Endothelial cell of umbilical vein (primary cell): ENCODE data around the gene PTGS2. TPM values are rescaled to one million over a fixed set of nuclear protein-coding genes. Genes with fewer than 3 reads are reported as not detected.

Experiments
- BruUV-seq: library from RNA; stranded (reverse); fragments of 400-500 nt; replicated peaks from 2 replicates; lab custom pipeline; 2021; lab: Mats Ljungman, UMichigan
- CTCF ChIA-PET: fragments of 300-600, 350-600 bp; sonication (Branson Sonifier 250); formaldehyde crosslinking; loops from one replicate; lab custom pipeline; 2021; ENCODE audit warnings: antibody characterized with exemption, inconsistent platforms; lab: Charles Lee
- POLR2A ChIA-PET: fragments of 300-600, 350-600 bp; sonication (Branson Sonifier 250); formaldehyde crosslinking; loops from one replicate; lab custom pipeline; 2021; ENCODE audit warnings: antibody characterized with exemption, inconsistent platforms; lab: Charles Lee
- DNase-seq: peaks from one replicate; pipeline ENCODE4 v3.0.0-alpha.2; 2011; ENCODE audit warnings: low read depth, low spot score
- FAIRE-seq: peaks from 2 replicates; lab custom pipeline; 2011; peaks lifted over from hg19 to GRCh38; lab: Jason Lieb, UNC
- H2AFZ ChIP-seq: 2 replicates; pipeline ENCODE4 v1.6.0; 2012; ENCODE audit warnings: low read depth, low read length, control low read depth, inconsistent platforms
- H3K27ac ChIP-seq: 2 replicates; pipeline ENCODE4 v1.5.1; 2011; ENCODE audit warnings: low read depth, mild to moderate bottlenecking, control low read depth, low read length, moderate library complexity; ENCODE audit not compliant: insufficient read depth
- H3K27me3 ChIP-seq, 2 experiments: 2 replicates each; pipeline versions ENCODE4 v1.6.0 to v1.6.1; 2011; ENCODE audit warnings: low read length in 2 of 2, mixed read lengths in 1 of 2; ENCODE audit not compliant: control insufficient read depth in 2 of 2, insufficient read depth in 2 of 2
- H3K36me3 ChIP-seq, 2 experiments: 2 replicates in 1 of 2; 3 replicates in 1 of 2; pipeline ENCODE4 v1.5.1; 2011; ENCODE audit warnings: low read length in 2 of 2, mild to moderate bottlenecking in 1 of 2, moderate library complexity in 1 of 2; ENCODE audit not compliant: control insufficient read depth in 2 of 2, insufficient read depth in 2 of 2; ENCODE audit errors: extremely low read depth in 1 of 2
- H3K4me1 ChIP-seq: 3 replicates; pipeline ENCODE4 v1.5.1; 2011; ENCODE audit warnings: mild to moderate bottlenecking, low read length; ENCODE audit not compliant: control insufficient read depth, insufficient read depth; ENCODE audit errors: extremely low read depth
- H3K4me2 ChIP-seq: 2 replicates; pipeline ENCODE4 v1.6.1; 2011; ENCODE audit warnings: low read length, control low read depth, mixed read lengths; ENCODE audit not compliant: insufficient read depth
- H3K4me3 ChIP-seq, 3 experiments: fragments of 200-600 bp in 1 of 3; sonication (generic), shearing (Covaris generic) in 1 of 3; replicated peaks in 1 of 3; 2 replicates each; pipeline ENCODE4 v1.5.1; 2011 to 2016; ENCODE audit warnings: control low read depth in 3 of 3, low read length in 3 of 3, mild to moderate bottlenecking in 2 of 3, inconsistent platforms in 1 of 3, low read depth in 1 of 3, moderate library complexity in 1 of 3; ENCODE audit not compliant: insufficient read depth in 1 of 3
- H3K79me2 ChIP-seq: 2 replicates; pipeline ENCODE4 v1.6.0; 2012; ENCODE audit warnings: low read length, inconsistent platforms; ENCODE audit not compliant: control insufficient read depth, insufficient read depth
- H3K9ac ChIP-seq: replicated peaks from 2 replicates; pipeline ENCODE3; 2011; ENCODE audit warnings: low read length, control low read depth; ENCODE audit not compliant: insufficient read depth; ENCODE audit errors: extremely low read depth
- H3K9me1 ChIP-seq: replicated peaks from 3 replicates; pipeline ENCODE4 v1.6.0; 2011; ENCODE audit warnings: mild to moderate bottlenecking, low read length; ENCODE audit not compliant: control insufficient read depth, insufficient read depth; ENCODE audit errors: extremely low read depth
- H3K9me3 ChIP-seq: replicated peaks from 2 replicates; pipeline ENCODE4 v1.5.1; 2012; ENCODE audit warnings: low read length, inconsistent platforms; ENCODE audit not compliant: control insufficient read depth, insufficient read depth
- H4K20me1 ChIP-seq: replicated peaks from 2 replicates; pipeline ENCODE3; 2011; ENCODE audit warnings: mild to moderate bottlenecking, low read length; ENCODE audit not compliant: control insufficient read depth, insufficient read depth; ENCODE audit errors: extremely low read depth
- CTCF ChIP-seq, 2 donors: IDR thresholded peaks; 1 replicate in 1 of 2; 2 replicates in 1 of 2; pipeline ENCODE4 v1.5.1; 2011; ENCODE audit warnings: low read length in 2 of 2, mild to moderate bottlenecking in 2 of 2, moderate library complexity in 2 of 2, control low read depth in 1 of 2, inconsistent platforms in 1 of 2, low read depth in 1 of 2; ENCODE audit not compliant: insufficient read depth in 1 of 2; ENCODE audit errors: extremely low read depth in 1 of 2
- EZH2 ChIP-seq: IDR thresholded peaks from 2 replicates; pipeline ENCODE4 v1.6.1; 2012; ENCODE audit warnings: borderline replicate concordance, low read depth, mild to moderate bottlenecking, moderate library complexity, low read length, inconsistent platforms; ENCODE audit not compliant: severe bottlenecking
- FOS ChIP-seq: IDR thresholded peaks from 2 replicates; pipeline ENCODE4 v1.6.1; 2011; ENCODE audit warnings: mild to moderate bottlenecking, low read length, moderate library complexity, borderline replicate concordance; ENCODE audit not compliant: insufficient read depth
- GATA2 ChIP-seq: IDR thresholded peaks from 2 replicates; pipeline ENCODE4 v1.7.0; 2011; ENCODE audit warnings: low read depth, mild to moderate bottlenecking, moderate library complexity, mixed read lengths, low read length; ENCODE audit not compliant: insufficient read length, insufficient read depth
- JUN ChIP-seq: IDR thresholded peaks from 2 replicates; pipeline ENCODE4 v1.6.1; 2011; ENCODE audit warnings: borderline replicate concordance, low read depth; ENCODE audit not compliant: insufficient read length, insufficient read depth
- MAX ChIP-seq: IDR thresholded peaks from 2 replicates; pipeline ENCODE4 v1.6.1; 2011; ENCODE audit not compliant: insufficient read depth, insufficient read length
- MYC ChIP-seq: IDR thresholded peaks from one replicate; pipeline ENCODE4 v1.6.1; 2011; ENCODE audit warnings: mild to moderate bottlenecking, low read depth, low read length
- POLR2A ChIP-seq: IDR thresholded peaks from 2 replicates; pipeline ENCODE4 v1.6.1; 2012; ENCODE audit warnings: low read depth, mild to moderate bottlenecking, control low read depth, low read length
- POLR2AphosphoS5 ChIP-seq: IDR thresholded peaks from 2 replicates; pipeline ENCODE4 v1.6.1; 2012; ENCODE audit warnings: low read depth, mild to moderate bottlenecking, control low read depth, low read length, moderate library complexity; ENCODE audit not compliant: insufficient read depth
- dilution Hi-C: fragments of 300-500 bp; cut with MboI; formaldehyde crosslinking; loops from one replicate; pipeline ENCODE4 v1.15.0; 2019; ENCODE audit warnings: low sequenced_read_pairs; ENCODE audit not compliant: extremely low pct_ligation_motif_present
- intact Hi-C: fragments of 100-400 bp; cut with micrococcal nuclease; formaldehyde crosslinking; loops from one replicate; pipeline ENCODE4 v1.10.0; 2022
- polyA plus RNA-seq, 4 experiments: library from polyadenylated mRNA; depleted of rRNA in 3 of 4; stranded (reverse) in 3 of 4; unstranded in 1 of 4; fragments of >200 nt; gene quantifications; 2 replicates each; pipeline versions ENCODE4 v1.2.1 to v1.2.3, GENCODE V29; 2011 to 2012; ENCODE audit warnings: missing spikeins in 1 of 4
- total RNA-seq: library from RNA; stranded (reverse); gene quantifications from 2 replicates; pipeline ENCODE4 v1.2.3, GENCODE V29; 2021

The PTGS2 gene
- total and polyA plus RNA-seq, 2 donors (not counting 3 experiments of a cell fraction or from before 2014, with no cell fraction given): 21.6 to 84.6 TPM

- H3K4me2 ChIP-seq: peak overlapping the region; percentile 100
- intact Hi-C loops: loop anchor here (2.0 to 5.0 kb wide), 4 partner anchors 14 to 236 kb away; partner anchors contain the start of gene PLA2G4A
- peak overlapping the region; percentile 100 for H3K9ac ChIP-seq
- no peaks in the 10 kb centered on the region for H4K20me1 ChIP-seq
- H3K27ac ChIP-seq: peak overlapping the region; percentile 91
- BruUV-seq: TSS peak; percentile 79
- TF ChIP-seq MAX: no peak
- no peak for TF ChIP-seq GATA2
- TF ChIP-seq POLR2A: no peak
- no peak for TF ChIP-seq FOS
- no peak for TF ChIP-seq MYC
- no peak for TF ChIP-seq JUN
- no peak for TF ChIP-seq EZH2
- no peak for TF ChIP-seq CTCF (IDR thresholded peaks at IDR 0.05; ENCODE audit: extremely low read depth in 1 of 2, insufficient read depth in 1 of 2, low read depth in 1 of 2, low read length in 2 of 2)
- no peak for TF ChIP-seq POLR2AphosphoS5
- peaks cover 3 to 9% of the 10 kb centered on the region in 2 experiments for H3K36me3 ChIP-seq
- ChIA-PET CTCF (interaction anchor here (0.5 to 6.0 kb wide), 18 partner anchors 24 to 306 kb away, joined by 3 to 52 read pairs (median 7); partner anchors contain the start of genes ODR4 and TPR), POLR2A (interaction anchor here (1.1 kb wide), 1 partner anchor 76 kb away, joined by 3 read pairs; no protein-coding TSS in a partner anchor)
- H3K9me1 ChIP-seq: no peaks in the 10 kb centered on the region
- H3K9me3 ChIP-seq: no peaks in the 10 kb centered on the region
- peak overlapping the region; percentile 80 to 99 (median 87) for H3K4me3 ChIP-seq
- peaks cover 14% of the 10 kb centered on the region for H3K79me2 ChIP-seq
- H3K27me3 ChIP-seq: no peaks in the 10 kb centered on the region
- FAIRE-seq (no peak), DNase-seq (no peak)
- peaks cover 26% of the 10 kb centered on the region for H3K4me1 ChIP-seq
- dilution Hi-C loops: no loop called here
- peak overlapping the region; percentile 37 for H2AFZ ChIP-seq
These were observed 898 bp upstream of the PTGS2 start for GRCh38 chr1:186681121-186681520.
